Thymus (tissue), 11 donors: ENCODE results near the gene SCP2. TPM values are rescaled to one million over a fixed set of nuclear protein-coding genes. Genes with fewer than 3 reads are reported as not detected.

ENCODE experiments used
- DNase-seq, 9 donors: peaks; one replicate each; pipeline ENCODE4 v3.0.0-alpha.2; 2013; ENCODE audit warnings: low spot score in 9 of 9, low read depth in 6 of 9, missing footprints in 1 of 9
- H3K27ac ChIP-seq, 2 donors: one replicate each; pipeline ENCODE4 v1.5.1; 2013; ENCODE audit warnings: control low read depth in 1 of 2, low read depth in 1 of 2, low read length in 1 of 2, mild to moderate bottlenecking in 1 of 2, moderate library complexity in 1 of 2
- H3K27me3 ChIP-seq, 2 donors: one replicate each; pipeline ENCODE4 v1.5.1; 2013; ENCODE audit warnings: low read length in 1 of 2; ENCODE audit not compliant: control insufficient read depth in 2 of 2, insufficient read depth in 1 of 2
- H3K36me3 ChIP-seq, 2 donors: one replicate each; pipeline ENCODE4 v1.5.1; 2013; ENCODE audit warnings: low read length in 1 of 2, mild to moderate bottlenecking in 1 of 2, moderate library complexity in 1 of 2; ENCODE audit not compliant: control insufficient read depth in 2 of 2, insufficient read depth in 2 of 2
- H3K4me1 ChIP-seq, 2 donors: one replicate each; pipeline ENCODE4 v1.5.1; 2013; ENCODE audit warnings: low read length in 2 of 2; ENCODE audit not compliant: control insufficient read depth in 2 of 2, insufficient read depth in 2 of 2
- H3K4me3 ChIP-seq, 2 donors: one replicate each; pipeline ENCODE4 v1.5.1; 2013; ENCODE audit warnings: low read length in 2 of 2, control low read depth in 1 of 2, mild to moderate bottlenecking in 1 of 2
- H3K9me3 ChIP-seq, 2 donors: one replicate each; pipeline ENCODE4 v1.5.1; 2013; ENCODE audit warnings: low read length in 1 of 2, mild to moderate bottlenecking in 1 of 2; ENCODE audit not compliant: control insufficient read depth in 2 of 2, insufficient read depth in 1 of 2
- WGBS: extraction: QIAGEN DNeasy Blood & Tissue Kit; methylation state at CpG from one replicate; pipeline ENCODE4 v1.1.7; 2013; 5-methylcytosine and 5-hydroxymethylcytosine counted together
- polyA plus RNA-seq: library from polyadenylated mRNA; stranded (reverse); fragments of 200-250 nt; gene quantifications from one replicate; pipeline ENCODE4 v1.2.3, GENCODE V29; 2013
- total RNA-seq: library from RNA; stranded (reverse); fragments of 120-200 nt; gene quantifications from one replicate; pipeline ENCODE4 v1.2.4, GENCODE V29; 2013
- donor health status: healthy.

Gene SCP2
- total and polyA plus RNA-seq, 2 donors = 141 to 179 TPM

- H3K27ac ChIP-seq = no peak overlapping the region
- H3K9me3 ChIP-seq = no peaks in the 10 kb centered on the region
- H3K4me1 ChIP-seq = peaks cover 21% of the 10 kb centered on the region in 2 donors
- H3K36me3 ChIP-seq = peaks cover 10 to 26% of the 10 kb centered on the region in 2 donors
- no peak for DNase-seq
- H3K4me3 ChIP-seq = no peak overlapping the region
- no peaks in the 10 kb centered on the region for H3K27me3 ChIP-seq
- 97% methylated on average over 3 of the region's 3 CpGs for WGBS
Measured at GRCh38 chr1:53048960-53049573, 122.0 kb downstream of the SCP2 start.

DNA sequence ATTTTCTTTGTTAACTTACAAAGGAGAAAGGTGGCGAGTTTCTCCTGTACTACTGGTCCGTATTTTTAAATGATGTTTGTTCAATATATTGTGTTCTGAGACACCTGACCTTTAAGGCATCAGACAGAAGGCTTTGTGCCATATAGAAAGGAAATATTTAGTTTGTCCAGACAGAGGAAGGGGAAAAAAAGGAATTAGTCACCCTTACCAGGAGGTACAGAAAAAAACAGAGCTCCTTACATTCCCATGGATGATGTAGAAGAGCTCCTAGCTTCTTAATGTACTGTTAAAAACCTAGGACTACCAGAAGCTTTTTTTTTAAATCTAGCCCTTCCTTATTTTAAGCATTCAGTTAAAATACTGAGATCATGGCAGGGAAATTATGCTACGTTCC is 122.5 kb downstream of the SCP2 start:
- H3K36me3 ChIP-seq = peaks cover 10 to 26% of the 10 kb centered on the region in 2 donors
- WGBS = 96% methylated on average over 3 of the region's 3 CpGs

DNA sequence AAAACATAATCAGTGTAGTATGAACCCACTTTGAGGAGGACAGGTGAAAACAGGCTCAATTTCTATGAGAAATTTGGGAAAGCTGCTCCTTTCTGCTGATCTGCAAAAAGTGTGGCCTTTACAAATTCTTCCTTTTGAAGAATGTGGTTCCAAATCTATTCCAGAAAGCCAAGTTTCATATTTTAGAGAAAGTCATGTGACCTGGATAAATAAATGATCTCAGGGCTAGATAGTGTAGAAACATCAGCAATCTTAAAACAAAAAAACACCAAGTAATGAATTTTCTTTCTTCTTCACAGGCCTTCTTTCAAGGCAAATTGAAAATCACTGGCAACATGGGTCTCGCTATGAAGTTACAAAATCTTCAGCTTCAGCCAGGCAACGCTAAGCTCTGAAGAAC is 123.2 kb downstream of the SCP2 start:
- Histone ChIP-seq H3K27me3 (no peaks in the 10 kb centered on the region), H3K4me3 (no peak overlapping the region), H3K36me3 (peaks cover 10 to 26% of the 10 kb centered on the region in 2 donors), H3K9me3 (no peaks in the 10 kb centered on the region), H3K4me1 (peaks cover 21% of the 10 kb centered on the region in 2 donors), H3K27ac (no peak overlapping the region)
- no peak for DNase-seq
- 95% methylated on average over 2 of the region's 2 CpGs for WGBS

More for the DNA sequence above, 122.5 kb downstream of the SCP2 start:
- Histone ChIP-seq H3K4me3 (no peak overlapping the region), H3K4me1 (peaks cover 21% of the 10 kb centered on the region in 2 donors), H3K27me3 (no peaks in the 10 kb centered on the region), H3K27ac (no peak overlapping the region), H3K9me3 (no peaks in the 10 kb centered on the region)
- no peak for DNase-seq

DNA sequence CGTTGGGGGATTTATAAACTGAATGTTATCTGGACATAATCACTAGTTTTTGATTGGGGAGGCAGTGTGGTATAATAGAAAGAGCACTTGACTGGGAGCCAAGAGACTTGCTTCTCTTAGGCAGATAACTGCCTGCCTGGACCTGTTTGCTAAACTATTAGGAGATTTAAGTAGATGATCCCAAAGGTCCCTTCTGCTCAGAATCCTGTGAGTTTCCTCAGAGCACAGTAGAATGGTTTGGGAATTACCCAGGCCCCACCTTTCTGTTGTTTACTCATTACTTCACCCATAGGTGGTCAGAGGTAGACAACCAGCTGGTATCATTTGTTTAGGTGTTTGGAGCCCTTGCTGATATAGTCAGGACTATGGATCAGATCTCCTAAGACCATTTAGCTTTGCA is 124.6 kb downstream of the SCP2 start:
- peaks cover 17 to 20% of the 10 kb centered on the region in 2 donors for H3K4me1 ChIP-seq
- no peaks in the 10 kb centered on the region for H3K27me3 ChIP-seq
- H3K9me3 ChIP-seq = no peaks in the 10 kb centered on the region
- no peak overlapping the region for H3K4me3 ChIP-seq
- H3K27ac ChIP-seq = no peak overlapping the region
- DNase-seq = no peak
- 41% methylated on average over 1 of the region's 1 CpG for WGBS
- H3K36me3 ChIP-seq = peaks cover 10 to 26% of the 10 kb centered on the region in 2 donors

- Histone ChIP-seq H3K4me1 (no peaks in the 10 kb centered on the region), H3K27me3 (peaks cover 12 to 20% of the 10 kb centered on the region in 2 donors), H3K36me3 (peaks cover 6 to 9% of the 10 kb centered on the region in 2 donors), H3K9me3 (no peaks in the 10 kb centered on the region), H3K27ac (no peak overlapping the region), H3K4me3 (no peak overlapping the region)
- DNase-seq = no peak
- WGBS = 96% methylated on average over 2 of the region's 2 CpGs
Measured at GRCh38 chr1:53057127-53057526, 130.1 kb downstream of the SCP2 start.

GRCh38 chr1:53060579-53060978 is 133.5 kb downstream of the SCP2 start:
- Histone ChIP-seq H3K4me3 (no peak overlapping the region), H3K36me3 (no peaks in the 10 kb centered on the region), H3K27me3 (peaks cover 16 to 47% of the 10 kb centered on the region in 2 donors), H3K27ac (no peak overlapping the region), H3K4me1 (peaks cover 3 to 10% of the 10 kb centered on the region in 2 donors), H3K9me3 (no peaks in the 10 kb centered on the region)
- 97% methylated on average over 1 of the region's 1 CpG for WGBS
- no peak for DNase-seq

GRCh38 chr1:53061123-53061858 is 134.2 kb downstream of the SCP2 start:
- peaks cover 16 to 47% of the 10 kb centered on the region in 2 donors for H3K27me3 ChIP-seq
- no peaks in the 10 kb centered on the region for H3K36me3 ChIP-seq
- H3K27ac ChIP-seq = no peak overlapping the region
- H3K4me1 ChIP-seq = peaks cover 3 to 10% of the 10 kb centered on the region in 2 donors
- 56% methylated on average over 19 of the region's 19 CpGs for WGBS
- peak overlapping the region; percentile 20 to 47 for H3K4me3 ChIP-seq
- H3K9me3 ChIP-seq = no peaks in the 10 kb centered on the region
- DNase-seq = no peak

- Histone ChIP-seq H3K27me3 (peaks cover 16 to 47% of the 10 kb centered on the region in 2 donors), H3K4me1 (peaks cover 3 to 10% of the 10 kb centered on the region in 2 donors), H3K36me3 (no peaks in the 10 kb centered on the region), H3K4me3 (peak within 1 kb of the TSS; percentile 29 to 47), H3K9me3 (no peaks in the 10 kb centered on the region), H3K27ac (no peak within 1 kb of the TSS)
- peak in 2 of 9 donors; percentile 25 to 44 for DNase-seq
- under 1% methylated on average over 73 of the region's 73 CpGs for WGBS
Measured at GRCh38 chr1:53061859-53062707, 135.0 kb downstream of the SCP2 start, which contains the start of gene PODN. PODN (plus strand) TSS chr1:53062213; CDS start chr1:53069856, 7,643 bp downstream.
